Measurements from ENCODE around the gene AP5M1.
"Not testable (repeated sequence)": the region's sequence is repeated elsewhere in the genome, so short reads cannot be mapped to it uniquely, and the experiment has no call there.

GRCh38 chr14:57332475-57332874 lies 63.7 kb downstream of the AP5M1 start:
- not testable (repeated sequence) for TF ChIP-seq CTCF, POLR2AphosphoS5, POLR2A, EP300 (IDR thresholded peaks at IDR 0.05)

Data from suprapubic skin (tissue), 4 donors.